Measurements from ENCODE around the gene HNRNPLL. TPM values are rescaled to one million over a fixed set of nuclear protein-coding genes. Genes with fewer than 3 reads are reported as not detected.

The HNRNPLL gene
- total and polyA plus RNA-seq, 2 experiments from 2014 or later = 42.5 to 53.4 TPM

GRCh38 chr2:38516526-38516925 is 86.2 kb downstream of the HNRNPLL start (continued):
- TF ChIP-seq ZNF462 (CRISPR knock-in tag; IDR thresholded peaks at IDR 0.05) (no peak), CTCF (conservative IDR thresholded peaks at IDR 0.05; ENCODE audit: low read depth in 2 of 2) (no peak), ZNF114 (CRISPR knock-in tag; IDR thresholded peaks at IDR 0.05) (no peak), STAT1 (IDR thresholded peaks at IDR 0.05; ENCODE audit: unreplicated experiment) (no peak), POLR2AphosphoS5 (IDR thresholded peaks at IDR 0.05; ENCODE audit: low read depth) (no peak), NANOG (IDR thresholded peaks at IDR 0.05; ENCODE audit: borderline replicate concordance) (no peak)

- no peak for ATAC-seq
- no peaks in the 10 kb centered on the region for H3K9me3 Mint-ChIP-seq
- H3K4me2 ChIP-seq = no peak overlapping the region
- peaks cover 3% of the 10 kb centered on the region for H3K27me3 Mint-ChIP-seq (ENCODE audit: insufficient read depth, low read depth, poor library complexity)
- no peaks in the 10 kb centered on the region for H3K9me2 ChIP-seq (ENCODE audit: insufficient read depth)
- H3F3A ChIP-seq (replicated peaks; ENCODE audit: low read depth) = no peaks in the 10 kb centered on the region
- peaks cover 4% of the 10 kb centered on the region; the same call in 1 of the 2 replicates for H3K4me1 ChIP-seq (ENCODE audit: insufficient read depth)
- no peaks in the 10 kb centered on the region for H3K27me3 ChIP-seq (ENCODE audit: insufficient read depth)
- no peaks in the 10 kb centered on the region for H3K36me3 Mint-ChIP-seq (ENCODE audit: low read depth)
- no peak overlapping the region for H3K4me3 Mint-ChIP-seq
- H3K79me2 ChIP-seq (replicated peaks; ENCODE audit: insufficient read depth) = no peaks in the 10 kb centered on the region
- H4K20me1 ChIP-seq (replicated peaks; ENCODE audit: insufficient read depth) = no peaks in the 10 kb centered on the region
- H3K27ac ChIP-seq (ENCODE audit: low read depth) = no peak overlapping the region
- H3K4me1 Mint-ChIP-seq = peaks cover 16% of the 10 kb centered on the region
- no peak overlapping the region for H3K4me3 ChIP-seq
- H3K27ac Mint-ChIP-seq = no peak overlapping the region
- H3K36me3 ChIP-seq (ENCODE audit: insufficient read depth) = no peaks in the 10 kb centered on the region
- no peak for DNase-seq (ENCODE audit: low spot score)
- H2AFZ ChIP-seq = no peak overlapping the region
- TF ChIP-seq CTCF (conservative IDR thresholded peaks at IDR 0.05; ENCODE audit: low read depth in 2 of 2) (no peak), REST (IDR thresholded peaks at IDR 0.05; ENCODE audit: unreplicated experiment) (no peak), ZNF114 (CRISPR knock-in tag; IDR thresholded peaks at IDR 0.05) (no peak), ETS1 (IDR thresholded peaks at IDR 0.05) (no peak), NANOG (IDR thresholded peaks at IDR 0.05; ENCODE audit: borderline replicate concordance) (no peak), POLR2AphosphoS5 (IDR thresholded peaks at IDR 0.05; ENCODE audit: low read depth) (no peak), EZH2phosphoT487 (IDR thresholded peaks at IDR 0.05; ENCODE audit: unreplicated experiment) (no peak)
Observed at GRCh38 chr2:38516122-38516521, 86.6 kb downstream of the HNRNPLL start.
